ENCODE data around the gene HPSE. TPM values are rescaled to one million over a fixed set of nuclear protein-coding genes. Genes with fewer than 3 reads are reported as not detected.

The HPSE gene
- polyA plus RNA-seq, 12 donors = 0.20 to 3.2 (median 0.35) TPM; not detected in 2

DNA sequence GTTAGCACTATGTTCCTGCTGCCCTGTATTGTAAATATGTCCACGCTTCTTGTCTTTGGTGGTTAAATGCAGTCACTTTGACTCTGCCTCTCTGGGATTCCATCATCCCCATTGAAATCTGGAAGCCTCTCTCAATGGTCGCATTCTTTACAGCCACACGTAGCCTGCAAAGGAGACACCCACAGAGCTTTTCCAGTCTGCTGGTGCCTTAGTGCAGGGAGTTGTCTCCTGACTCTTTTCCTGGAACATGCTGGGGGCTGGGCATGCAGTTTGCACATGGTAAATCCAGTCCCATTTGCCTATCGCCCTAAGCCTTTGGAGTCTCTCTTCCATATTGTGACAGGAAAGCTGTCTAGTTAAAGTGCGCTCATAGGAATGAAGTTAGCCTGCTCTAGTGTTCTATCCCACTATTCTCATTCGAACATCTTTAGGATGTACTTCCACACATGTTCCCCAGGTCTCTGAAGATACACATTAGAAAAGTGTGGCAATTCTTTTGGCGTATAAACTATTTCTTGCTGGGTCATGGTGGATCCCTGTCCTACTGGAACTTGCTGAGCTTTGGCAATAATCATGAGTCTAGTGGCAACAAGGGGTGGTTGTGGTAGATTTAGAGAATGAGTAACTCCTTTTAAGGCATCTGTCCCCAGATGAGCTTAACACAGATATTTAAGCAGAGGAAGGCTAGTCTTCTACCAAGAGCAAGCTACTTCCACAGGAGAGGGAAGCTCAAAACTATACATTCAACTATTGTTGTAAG is 83.8 kb downstream of the HPSE start:
- no peak for DNase-seq

DNA sequence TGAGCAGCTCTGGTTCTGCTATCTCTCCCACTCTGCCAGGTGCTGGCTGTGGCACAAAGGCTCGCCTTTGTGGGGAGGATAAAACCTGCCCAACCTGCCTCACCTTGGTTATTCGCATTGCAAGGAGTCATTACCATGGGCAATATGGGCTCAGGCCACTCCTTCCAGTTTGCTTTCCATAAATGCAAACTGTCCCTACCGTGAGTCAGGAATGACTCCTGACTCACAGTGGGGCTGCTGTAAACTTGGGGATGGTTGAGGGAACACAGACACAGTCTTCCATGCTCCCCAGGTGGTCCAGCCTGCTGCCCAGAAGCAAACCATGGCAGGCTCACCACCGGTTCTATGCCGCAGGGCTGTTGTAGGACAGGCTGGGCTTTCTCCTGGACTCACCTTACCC is 86.2 kb downstream of the HPSE start:
- no peak for DNase-seq

DNA sequence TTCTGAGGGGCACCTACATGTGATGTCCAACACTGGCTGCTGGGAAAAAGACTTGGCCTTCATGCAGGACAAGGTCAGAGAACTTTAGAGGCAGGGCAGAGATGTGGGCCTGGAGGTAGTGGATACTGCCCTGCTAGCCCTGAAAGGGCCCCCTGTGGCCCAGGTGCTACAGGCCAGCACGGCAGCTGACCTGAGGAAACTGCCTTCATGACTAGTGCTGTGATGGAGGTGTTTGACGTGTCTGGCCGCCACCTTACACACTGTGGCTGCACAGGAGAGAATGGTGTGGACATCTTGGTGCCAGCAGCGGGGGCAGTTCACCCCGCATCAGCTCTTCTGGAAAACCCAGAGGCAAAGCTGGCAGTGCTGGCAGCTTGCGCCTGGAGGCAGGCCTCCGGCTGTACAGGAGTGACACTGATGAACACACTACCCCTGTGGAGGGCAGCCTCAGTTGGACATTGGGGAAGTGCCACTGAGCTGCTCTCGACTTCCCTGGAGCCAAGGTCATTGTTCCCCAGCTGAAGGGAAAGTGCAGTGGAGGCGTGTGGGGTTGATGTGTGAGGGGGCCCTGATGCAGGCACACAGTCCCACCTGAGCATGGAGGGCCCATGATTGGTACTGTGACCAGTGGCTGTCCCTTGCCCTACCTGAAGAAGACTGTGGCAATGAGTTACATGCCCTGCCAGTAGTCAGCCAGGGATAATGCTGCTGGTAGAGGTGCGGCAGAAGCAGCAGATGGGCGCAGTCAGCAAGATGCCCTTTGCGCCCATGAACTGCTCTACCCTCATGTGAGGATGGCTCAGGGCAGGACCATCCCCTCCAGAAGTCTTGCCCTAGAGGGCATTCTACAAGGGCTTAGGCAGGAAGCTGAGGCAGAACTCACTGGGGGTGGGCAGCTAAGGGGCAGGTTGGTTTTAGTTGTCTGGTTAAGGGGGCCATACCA is 87.0 kb downstream of the HPSE start:
- DNase-seq = no peak

Other genes starting within 250 kb of the HPSE start
- gene PLAC8, start 220.1 kb downstream of the HPSE start, polyA plus RNA-seq (ENCODE audit: insufficient read length in 12 of 12) = 10 to 100 TPM in 1 of 12 donors, 1 to 10 TPM in 8, under 1 TPM in 1, not detected in 2; 0.70 to 14.0 (median 1.9) TPM
- 10 to 100 TPM in 4 of 12 donors, 1 to 10 TPM in 6, not detected in 2; 7.9 to 12.6 (median 9.9) TPM for gene COQ2, start 50.0 kb downstream of the HPSE start, polyA plus RNA-seq (ENCODE audit: insufficient read length in 12 of 12)
- gene HELQ, start 121.0 kb upstream of the HPSE start, polyA plus RNA-seq (ENCODE audit: insufficient read length in 12 of 12) = 10 to 100 TPM in 11 of 12 donors, not detected in 1; 16.2 to 26.8 (median 18.2) TPM
- 10 to 100 TPM in 11 of 12 donors, not detected in 1; 25.7 to 72.9 (median 50.3) TPM for gene MRPS18C, start 121.2 kb upstream of the HPSE start, polyA plus RNA-seq (ENCODE audit: insufficient read length in 12 of 12)
- 10 to 100 TPM in 11 of 12 donors, not detected in 1; 30.3 to 53.5 (median 36.8) TPM for gene ABRAXAS1, start 150.3 kb upstream of the HPSE start, polyA plus RNA-seq (ENCODE audit: insufficient read length in 12 of 12)
- 10 to 100 TPM in 10 of 12 donors, 1 to 10 TPM in 1, not detected in 1; 6.7 to 38.8 (median 17.6) TPM for gene GPAT3, start 201.3 kb upstream of the HPSE start, polyA plus RNA-seq (ENCODE audit: insufficient read length in 12 of 12)

Measured in muscle of arm (tissue), 12 donors.